HG03575 (cell line): Measurements from ENCODE around the gene MIEF1.
"Not testable (repeated sequence)": the region's sequence is repeated elsewhere in the genome, so short reads cannot be mapped to it uniquely, and the experiment has no call there.

ENCODE experiments used
- ATAC-seq: cut with Tn5 transposase; IDR thresholded peaks from one replicate; pipeline ENCODE4 v1.9.1; 2021; ENCODE audit not compliant: unreplicated experiment, insufficient number of reproducible peaks, low FRiP score; ENCODE audit errors: extremely low read depth

Gene MIEF1

GRCh38 chr22:39507021-39507420, 4.9 kb downstream of the MIEF1 start:
- not testable (repeated sequence) for ATAC-seq

GRCh38 chr22:39508393-39508792, 6.3 kb downstream of the MIEF1 start:
- ATAC-seq = no peak

GRCh38 chr22:39510529-39511149, 8.5 kb downstream of the MIEF1 start:
- no peak for ATAC-seq

- ATAC-seq = no peak
These were observed 9.1 kb downstream of the MIEF1 start for GRCh38 chr22:39511226-39511625.

GRCh38 chr22:39512026-39512425, 9.9 kb downstream of the MIEF1 start:
- no peak for ATAC-seq

- no peak for ATAC-seq
These were observed 11.7 kb downstream of the MIEF1 start for GRCh38 chr22:39513791-39514190.

GRCh38 chr22:39514373-39514973, 12.4 kb downstream of the MIEF1 start:
- no peak for ATAC-seq

- ATAC-seq = no peak
These were observed 13.4 kb downstream of the MIEF1 start for GRCh38 chr22:39515266-39516050.

- no peak for ATAC-seq
These were observed 15.4 kb downstream of the MIEF1 start for GRCh38 chr22:39517470-39517869.

- ATAC-seq = no peak
These were observed 16.2 kb downstream of the MIEF1 start for GRCh38 chr22:39518144-39518786.

- ATAC-seq = no peak
These were observed 17.0 kb downstream of the MIEF1 start for GRCh38 chr22:39518996-39519680.

- ATAC-seq = no peak
These were observed 17.7 kb downstream of the MIEF1 start for GRCh38 chr22:39519681-39520225.

- peak; percentile 17 for ATAC-seq
These were observed 18.4 kb downstream of the MIEF1 start, which contains the start of gene ATF4 for GRCh38 chr22:39520226-39521105. Gene ATF4, plus strand, starts transcription at chr22:39520562. Its CDS starts 884 bp downstream, at chr22:39521446.

GRCh38 chr22:39521106-39521885, 19.2 kb downstream of the MIEF1 start:
- not testable (repeated sequence) for ATAC-seq

GRCh38 chr22:39522091-39522490, 20.0 kb downstream of the MIEF1 start:
- ATAC-seq = not testable (repeated sequence)

GRCh38 chr22:39522567-39523300, 20.6 kb downstream of the MIEF1 start:
- no peak for ATAC-seq
